Dedifferentiated amniotic fluid mesenchymal stem cell (primary cell): Measurements from ENCODE around the gene H6PD.

Experiments
- DNase-seq: peaks from one replicate; pipeline ENCODE4 v3.0.0-alpha.2; 2016; ENCODE audit errors: extremely low spot score

Gene H6PD

DNA sequence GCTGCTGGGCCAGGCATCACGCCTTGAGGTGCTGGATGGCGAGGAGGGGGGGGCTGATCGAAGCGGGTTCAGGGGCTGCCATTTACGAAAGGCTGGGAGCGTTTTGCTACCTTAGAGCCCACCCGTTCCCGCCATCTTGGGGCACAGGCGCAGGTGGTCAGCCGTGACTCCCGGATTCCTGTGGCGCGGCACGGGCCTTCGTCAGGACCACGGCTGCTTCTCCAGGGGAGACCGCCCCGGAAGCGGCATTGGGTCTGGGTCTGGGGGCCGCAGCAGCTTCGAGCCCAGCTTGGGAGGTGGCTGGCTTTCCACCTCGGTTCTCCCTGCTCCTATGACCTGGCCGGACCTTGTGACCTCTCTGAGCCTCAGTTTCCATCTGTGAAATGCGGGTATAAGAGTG, 81.9 kb downstream of the H6PD start:
- DNase-seq: no peak

DNA sequence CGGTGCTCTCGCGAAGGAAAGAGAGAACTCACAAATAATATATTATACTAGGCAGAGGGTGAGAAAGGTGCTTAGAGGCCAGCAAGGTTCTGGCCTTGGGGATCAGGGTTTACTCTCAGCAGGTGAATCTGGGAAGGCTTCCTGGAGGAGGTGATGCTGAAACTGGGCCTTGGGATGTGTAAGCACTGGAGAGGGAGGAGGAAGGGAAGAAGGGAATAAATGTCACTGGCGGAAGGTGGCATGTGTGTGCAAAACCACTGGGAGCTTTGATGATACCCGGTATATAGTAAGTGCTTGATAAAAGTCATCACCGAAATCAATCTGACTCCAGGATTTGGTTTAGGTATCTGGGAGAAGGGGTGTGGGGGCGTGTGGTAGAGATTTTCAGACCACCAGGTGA, 82.5 kb downstream of the H6PD start:
- DNase-seq: no peak

DNA sequence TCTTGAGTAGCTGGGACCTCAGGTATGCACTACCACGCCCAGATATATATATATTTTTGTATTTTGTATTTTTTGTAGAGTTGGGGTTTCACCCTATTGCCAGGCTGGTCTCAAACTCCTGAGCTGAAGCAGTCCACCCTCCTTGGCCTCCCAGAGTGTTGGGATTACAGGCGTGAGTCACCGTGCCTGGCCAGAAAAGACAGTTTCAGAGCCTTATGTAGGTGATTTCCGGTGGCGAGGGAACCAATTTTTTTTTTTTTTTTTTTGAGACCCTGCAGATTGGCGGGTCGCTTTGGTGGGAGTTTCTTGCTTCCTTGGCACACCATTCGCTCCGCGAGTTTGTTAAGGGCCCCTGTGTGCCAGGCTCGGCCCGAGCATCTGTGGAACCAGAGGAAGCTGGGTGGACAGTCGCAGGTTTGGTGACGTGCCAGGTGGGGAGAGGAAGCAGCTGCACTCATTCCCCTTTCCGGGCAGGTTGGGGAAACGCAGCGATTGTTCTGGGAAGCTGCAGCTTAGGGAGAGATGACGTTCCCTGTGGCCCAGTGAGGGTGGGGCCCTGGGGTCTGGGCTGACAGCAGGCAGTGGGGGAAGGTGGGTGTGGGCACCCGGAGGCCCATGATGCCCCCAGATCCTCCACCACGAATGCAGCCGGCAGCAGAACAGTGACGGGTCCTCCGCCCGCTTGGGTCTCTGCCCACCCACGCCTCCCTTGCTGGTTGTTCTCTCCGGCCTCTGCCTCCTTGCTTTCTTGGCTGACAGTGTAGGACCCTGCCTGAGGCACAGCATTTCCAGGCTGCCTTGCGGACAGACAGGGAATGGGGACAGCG, 83.2 kb downstream of the H6PD start:
- DNase-seq: no peak

DNA sequence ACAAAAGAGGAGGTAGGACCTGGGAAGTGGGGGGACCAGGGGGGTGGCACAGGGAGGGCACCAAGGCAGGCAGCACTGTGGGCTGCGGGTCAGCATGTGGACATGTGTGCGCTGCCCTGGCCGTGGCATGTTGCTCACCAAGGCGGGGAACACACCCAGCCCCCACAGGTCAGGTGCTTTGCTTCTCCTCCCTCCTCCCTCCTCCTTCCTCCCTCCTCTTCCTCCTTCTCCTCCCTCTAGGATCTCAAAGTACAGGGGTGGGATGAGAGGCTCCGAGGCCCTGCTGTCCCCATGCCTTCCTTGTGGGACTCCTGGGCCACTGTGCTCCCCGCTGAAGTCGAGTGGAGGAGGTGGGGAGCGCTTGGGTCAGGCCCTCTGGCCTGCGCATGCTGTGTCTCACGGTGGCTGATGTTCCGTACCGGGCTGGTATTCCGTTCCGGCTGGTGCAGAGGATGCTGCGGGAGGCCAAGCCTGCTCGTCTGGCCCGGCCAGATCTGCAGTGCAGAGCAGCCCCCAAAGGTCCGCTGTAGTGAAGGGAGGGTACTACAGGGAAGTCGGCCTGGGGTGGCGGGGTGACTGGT, 84.7 kb downstream of the H6PD start:
- DNase-seq: no peak

DNA sequence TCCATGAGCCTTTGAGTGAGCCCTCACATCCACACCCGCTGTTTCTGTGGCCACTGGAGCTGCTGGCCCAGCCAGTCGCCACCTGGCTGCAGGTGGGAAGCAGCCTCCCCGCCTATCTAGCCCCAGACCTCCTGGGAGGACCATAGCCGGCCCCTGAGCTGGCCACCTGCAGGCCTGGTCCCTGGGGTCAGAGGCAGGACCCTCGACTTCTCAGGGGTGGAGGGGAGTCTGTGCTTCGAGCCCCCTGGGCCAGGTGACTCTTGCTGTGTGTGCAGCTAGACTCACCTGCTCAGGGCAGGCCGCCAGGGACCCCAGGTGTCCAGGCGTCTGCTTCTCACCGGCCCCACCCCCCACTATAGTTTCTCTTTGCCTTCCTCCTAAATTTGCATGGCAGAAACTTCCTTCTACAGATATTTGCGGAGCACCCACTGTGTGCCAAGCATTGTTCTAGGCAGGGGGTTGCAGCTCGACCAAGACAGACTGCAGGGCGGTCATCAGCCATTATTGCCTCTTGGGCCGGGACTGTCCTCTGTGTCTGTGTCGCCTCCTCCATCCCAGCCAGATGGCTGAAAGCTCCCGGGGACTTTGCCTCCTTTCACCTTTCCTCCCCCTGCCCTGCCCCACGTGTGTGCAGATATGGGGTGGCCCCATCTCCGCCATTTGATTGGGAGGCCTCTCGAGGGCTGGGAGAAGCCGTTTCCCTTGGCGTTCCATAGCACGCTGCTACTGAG, 85.4 kb downstream of the H6PD start:
- no peak for DNase-seq
